Measurements from ENCODE around the gene EIF1AD. TPM values are rescaled to one million over a fixed set of nuclear protein-coding genes. Genes with fewer than 3 reads are reported as not detected.

The EIF1AD gene
- total RNA-seq, 1 experiment from 2014 or later, result 77.0 TPM

DNA sequence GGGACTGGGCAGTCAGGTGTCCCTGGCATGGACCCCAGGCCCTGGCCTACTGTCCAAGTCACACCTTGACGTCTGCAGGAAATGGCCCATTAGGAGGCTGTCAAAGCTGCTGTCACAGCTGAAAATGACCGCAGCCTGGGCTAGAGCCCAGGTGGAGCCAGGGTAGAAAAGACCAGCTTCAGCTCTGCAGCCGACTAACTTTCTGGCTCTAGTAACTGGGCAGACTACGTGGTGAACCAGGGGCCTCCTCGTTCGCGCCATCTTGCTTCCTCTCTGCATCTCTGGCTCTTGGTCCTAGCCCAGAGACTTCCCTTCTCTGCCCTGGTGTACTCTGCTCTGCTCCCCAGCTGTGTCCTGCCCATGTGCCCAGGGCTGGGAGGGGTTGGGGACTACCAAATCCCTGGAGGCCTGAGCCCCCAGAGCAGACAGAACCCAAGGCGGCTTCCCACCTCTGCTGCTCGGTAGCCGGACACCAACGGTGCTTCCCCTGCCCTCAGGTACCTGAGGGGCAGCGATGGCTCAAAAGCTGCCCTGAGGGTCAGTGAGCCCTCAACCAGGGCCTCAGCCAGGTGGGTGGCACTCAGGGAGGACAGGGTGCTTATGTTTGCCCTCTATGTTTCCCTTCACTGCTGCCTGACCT lies 20.7 kb downstream of the EIF1AD start:
- no peak; the same call in 1 of the 2 replicates for ATAC-seq
- Histone ChIP-seq H3K9ac (ENCODE audit: low read length) (no peak overlapping the region), H3K4me2 (ENCODE audit: low read length) (no peak overlapping the region), H3K9me2 (replicated peaks; ENCODE audit: low read length) (no peaks in the 10 kb centered on the region), H3K36me3 (ENCODE audit: low read depth, low read length) (peaks cover 25% of the 10 kb centered on the region), H3K27me3 (ENCODE audit: low read length) (no peaks in the 10 kb centered on the region), H2AFZ (ENCODE audit: low read length) (no peak overlapping the region), H4K20me1 (ENCODE audit: low read length) (no peaks in the 10 kb centered on the region), H3F3A (ENCODE audit: low read length, unreplicated experiment) (peaks cover 5% of the 10 kb centered on the region), H3K9me3 (ENCODE audit: low read length) (no peaks in the 10 kb centered on the region), H3K27ac (ENCODE audit: low read length) (no peak overlapping the region), H3K4me3 (ENCODE audit: low read length) (no peak overlapping the region), H3K4me1 (ENCODE audit: insufficient read depth, low read length) (no peaks in the 10 kb centered on the region), H3K79me2 (ENCODE audit: low read length) (no peaks in the 10 kb centered on the region)
- no peak for DNase-seq
- TF ChIP-seq EZH2 (IDR thresholded peaks at IDR 0.05; ENCODE audit: low read length, unreplicated experiment) (no peak), EZH2phosphoT487 (IDR thresholded peaks at IDR 0.05; ENCODE audit: borderline replicate concordance, low read length) (no peak), CTCF (conservative IDR thresholded peaks at IDR 0.05; ENCODE audit: low read depth, low read length) (no peak)
- POLR2A ChIA-PET (ENCODE audit: unreplicated experiment), result no interaction called here
- intact Hi-C loops (cut with micrococcal nuclease), result loop anchor here (10.0 kb wide), 1 partner anchor 266 kb away; the partner anchor contains the start of gene KAT5
- no TSS peak for BruUV-seq (replicated peaks)
- CTCF ChIA-PET, result no interaction called here

GRCh38 chr11:65979261-65979759 lies 22.6 kb downstream of the EIF1AD start:
- Histone ChIP-seq H3K9me3 (ENCODE audit: low read length) (no peaks in the 10 kb centered on the region), H3K4me1 (ENCODE audit: insufficient read depth, low read length) (no peaks in the 10 kb centered on the region), H3K9me2 (replicated peaks; ENCODE audit: low read length) (no peaks in the 10 kb centered on the region), H3K4me2 (ENCODE audit: low read length) (no peak overlapping the region), H3F3A (ENCODE audit: low read length, unreplicated experiment) (no peaks in the 10 kb centered on the region), H2AFZ (ENCODE audit: low read length) (no peak overlapping the region), H3K36me3 (ENCODE audit: low read depth, low read length) (peaks cover 28% of the 10 kb centered on the region), H3K4me3 (ENCODE audit: low read length) (no peak overlapping the region), H3K27me3 (ENCODE audit: low read length) (no peaks in the 10 kb centered on the region), H4K20me1 (ENCODE audit: low read length) (no peaks in the 10 kb centered on the region), H3K27ac (ENCODE audit: low read length) (no peak overlapping the region), H3K9ac (ENCODE audit: low read length) (no peak overlapping the region), H3K79me2 (ENCODE audit: low read length) (no peaks in the 10 kb centered on the region)
- DNase-seq (no peak), ATAC-seq (no peak)
- ChIA-PET CTCF (no interaction called here), POLR2A (ENCODE audit: unreplicated experiment) (interaction anchor here (0.5 kb wide), 1 partner anchor 84 kb away, joined by 3 read pairs; no protein-coding TSS in a partner anchor)
- intact Hi-C loops (cut with micrococcal nuclease), result no loop called here
- BruUV-seq (replicated peaks), result no TSS peak
- no peak for TF ChIP-seq EZH2 (IDR thresholded peaks at IDR 0.05; ENCODE audit: low read length, unreplicated experiment)
- no peak for TF ChIP-seq EZH2phosphoT487 (IDR thresholded peaks at IDR 0.05; ENCODE audit: borderline replicate concordance, low read length)
- no peak for TF ChIP-seq CTCF (conservative IDR thresholded peaks at IDR 0.05; ENCODE audit: low read depth, low read length)
